ENCODE results near the gene C19orf38. TPM values are rescaled to one million over a fixed set of nuclear protein-coding genes. Genes with fewer than 3 reads are reported as not detected.

C19orf38 gene
- total RNA-seq, 1 experiment from 2014 or later = not detected

DNA sequence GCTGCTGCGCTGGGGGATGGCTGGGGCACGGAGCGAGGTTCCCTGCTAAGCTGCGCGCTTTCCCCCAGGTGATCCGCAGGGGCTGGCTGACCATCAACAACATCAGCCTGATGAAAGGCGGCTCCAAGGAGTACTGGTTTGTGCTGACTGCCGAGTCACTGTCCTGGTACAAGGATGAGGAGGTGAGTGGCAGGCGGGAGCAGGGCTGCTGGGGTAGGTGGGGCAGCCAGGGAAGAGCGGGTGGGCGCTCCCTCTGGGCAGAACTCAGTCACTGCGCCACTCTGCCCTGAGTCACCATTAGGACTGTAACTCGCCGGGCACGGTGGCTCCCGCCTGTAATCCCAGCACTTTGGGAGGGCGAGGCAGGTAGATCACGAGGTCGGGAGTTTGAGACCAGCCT is 36.0 kb upstream of the C19orf38 start:
- H3K4me3 Mint-ChIP-seq = no peak overlapping the region
- Histone ChIP-seq H3K79me2 (ENCODE audit: insufficient read depth, low read length) (no peaks in the 10 kb centered on the region), H3K14ac (ENCODE audit: insufficient read depth, low read length) (no peak overlapping the region; the same call in 1 of the 2 replicates), H4K91ac (ENCODE audit: insufficient read length, low read depth, low read length) (no peak overlapping the region), H3K9me3 (ENCODE audit: control insufficient read depth, low read depth, low read length) (no peaks in the 10 kb centered on the region), H2BK120ac (ENCODE audit: low read depth, low read length, poor library complexity, severe bottlenecking) (no peak overlapping the region), H2BK5ac (ENCODE audit: insufficient read length, low read length) (no peak overlapping the region), H3K79me1 (ENCODE audit: insufficient read depth, low read depth, low read length, poor library complexity, severe bottlenecking) (no peaks in the 10 kb centered on the region), H3K56ac (ENCODE audit: insufficient read length, low read depth, low read length) (no peak overlapping the region), H2BK15ac (ENCODE audit: low read depth, low read length) (no peak overlapping the region), H2BK12ac (ENCODE audit: insufficient read length, low read depth, low read length) (no peak overlapping the region), H4K5ac (ENCODE audit: insufficient read length, low read depth, low read length) (no peak overlapping the region), H3K18ac (ENCODE audit: insufficient read length, low read depth, low read length) (no peak overlapping the region), H3K27me3 (ENCODE audit: insufficient read depth, low read length) (no peaks in the 10 kb centered on the region), H3K4me1 (ENCODE audit: insufficient read depth, low read length) (no peaks in the 10 kb centered on the region), H3T11ph (ENCODE audit: low read length) (no peak overlapping the region), H3K4me2 (ENCODE audit: insufficient read depth, insufficient read length, low read length) (no peak overlapping the region), H4K20me1 (ENCODE audit: control insufficient read depth, insufficient read depth, insufficient read length) (no peaks in the 10 kb centered on the region), H3K23me2 (ENCODE audit: insufficient read length, low read depth, low read length, poor library complexity, severe bottlenecking) (no peaks in the 10 kb centered on the region), H3K27ac (ENCODE audit: insufficient read length, low read depth, low read length) (no peak overlapping the region), H3K23ac (ENCODE audit: insufficient read length, low read depth, low read length) (no peak overlapping the region), H2BK20ac (ENCODE audit: low read depth, low read length, poor library complexity, severe bottlenecking) (no peak overlapping the region), H4K8ac (replicated peaks; ENCODE audit: insufficient read length, low read depth, low read length) (no peak overlapping the region), H3K4ac (ENCODE audit: low read depth, low read length) (no peak overlapping the region), H3K9ac (ENCODE audit: extremely low read depth, insufficient read length, low read length) (no peak overlapping the region), H2AK5ac (ENCODE audit: insufficient read length, low read length) (no peak overlapping the region), H2AFZ (ENCODE audit: low read length) (no peak overlapping the region)
- no peaks in the 10 kb centered on the region; the same call in 1 of the 2 replicates for H3K27me3 Mint-ChIP-seq (ENCODE audit: low read depth)
- H3K36me3 Mint-ChIP-seq (ENCODE audit: insufficient read depth in 1 of 3, low read depth in 3 of 3) = peaks cover 17 to 47% (median 33%) of the 10 kb centered on the region in 3 experiments
- TF ChIP-seq, protein P1, sequence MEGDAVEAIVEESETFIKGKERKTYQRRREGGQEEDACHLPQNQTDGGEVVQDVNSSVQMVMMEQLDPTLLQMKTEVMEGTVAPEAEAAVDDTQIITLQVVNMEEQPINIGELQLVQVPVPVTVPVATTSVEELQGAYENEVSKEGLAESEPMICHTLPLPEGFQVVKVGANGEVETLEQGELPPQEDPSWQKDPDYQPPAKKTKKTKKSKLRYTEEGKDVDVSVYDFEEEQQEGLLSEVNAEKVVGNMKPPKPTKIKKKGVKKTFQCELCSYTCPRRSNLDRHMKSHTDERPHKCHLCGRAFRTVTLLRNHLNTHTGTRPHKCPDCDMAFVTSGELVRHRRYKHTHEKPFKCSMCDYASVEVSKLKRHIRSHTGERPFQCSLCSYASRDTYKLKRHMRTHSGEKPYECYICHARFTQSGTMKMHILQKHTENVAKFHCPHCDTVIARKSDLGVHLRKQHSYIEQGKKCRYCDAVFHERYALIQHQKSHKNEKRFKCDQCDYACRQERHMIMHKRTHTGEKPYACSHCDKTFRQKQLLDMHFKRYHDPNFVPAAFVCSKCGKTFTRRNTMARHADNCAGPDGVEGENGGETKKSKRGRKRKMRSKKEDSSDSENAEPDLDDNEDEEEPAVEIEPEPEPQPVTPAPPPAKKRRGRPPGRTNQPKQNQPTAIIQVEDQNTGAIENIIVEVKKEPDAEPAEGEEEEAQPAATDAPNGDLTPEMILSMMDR (conservative IDR thresholded peaks at IDR 0.05) = no peak
- no peaks in the 10 kb centered on the region for H3K9me3 Mint-ChIP-seq
- H3K4me1 Mint-ChIP-seq = peaks cover 0 to 4% of the 10 kb centered on the region in 2 experiments; a peak in 1 of 4 replicates
- WGBS (ENCODE audit: extremely low coverage, insufficient read length, low lambda C conversion rate) = no CpG with 5 or more reads among the region's 19 CpGs
- DNase-seq = peak; percentile 56
- H3K27ac Mint-ChIP-seq = peak overlapping the region in 2 of 3 experiments; percentile 47 to 53; a peak in 2 of 7 replicates
